HUES64 (cell line): ENCODE measurements around the gene DENND5A.
"Not testable (repeated sequence)": the region's sequence is repeated elsewhere in the genome, so short reads cannot be mapped to it uniquely, and the experiment has no call there.

ENCODE experiments used
- H3K27ac ChIP-seq: 2 replicates; pipeline ENCODE4 v1.7.0; 2013; ENCODE audit warnings: low read depth, low read length, inconsistent platforms
- H3K27me3 ChIP-seq: 2 replicates; pipeline ENCODE4 v1.6.1; 2013; ENCODE audit warnings: mild to moderate bottlenecking, low read length; ENCODE audit not compliant: insufficient read depth
- H3K36me3 ChIP-seq: 2 replicates; pipeline ENCODE4 v1.6.1; 2013; ENCODE audit warnings: mild to moderate bottlenecking, low read length; ENCODE audit not compliant: insufficient read depth
- H3K4me1 ChIP-seq: 2 replicates; pipeline ENCODE4 v1.6.1; 2013; ENCODE audit warnings: mild to moderate bottlenecking, low read length, moderate library complexity; ENCODE audit not compliant: insufficient read depth
- H3K4me3 ChIP-seq: 2 replicates; pipeline ENCODE4 v1.5.1; 2013; ENCODE audit warnings: mild to moderate bottlenecking, low read length, moderate library complexity
- H3K9ac ChIP-seq: 2 replicates; pipeline ENCODE4 v1.6.1; 2013; ENCODE audit warnings: mild to moderate bottlenecking, low read depth, low read length
- H3K9me3 ChIP-seq: 2 replicates; pipeline ENCODE4 v1.6.1; 2013; ENCODE audit warnings: low read depth, low read length; ENCODE audit not compliant: insufficient read depth
- WGBS: fragments of 150-250, 120-280 bp; methylation state at CpG from one replicate; pipeline ENCODE4 v1.1.7; 2013; ENCODE audit warnings: missing lambda C conversion rate; 5-methylcytosine and 5-hydroxymethylcytosine counted together

DENND5A gene

DNA sequence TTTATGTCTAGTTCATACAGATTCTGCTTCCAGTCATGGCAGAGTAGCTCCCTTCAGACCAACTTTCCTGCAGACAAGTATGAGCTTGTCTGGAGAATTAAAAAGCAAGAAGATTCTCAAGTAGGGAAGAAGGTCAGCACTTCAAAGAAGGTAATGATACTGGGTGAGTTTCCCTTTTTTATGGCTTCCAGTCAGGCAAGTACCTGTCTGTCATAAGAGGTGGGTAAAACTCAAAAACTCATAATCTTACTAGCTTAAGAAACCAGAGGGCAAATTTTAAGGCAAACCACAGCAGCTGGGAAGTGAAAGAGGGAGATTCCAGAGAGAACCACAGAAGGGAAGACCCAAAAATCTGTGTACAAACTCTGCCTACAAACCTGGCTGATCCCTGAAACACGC is 54.2 kb downstream of the DENND5A start:
- no peak overlapping the region for H3K4me3 ChIP-seq
- 100% methylated on average over 1 of the region's 1 CpG for whole genome bisulfite sequencing
- H3K27me3 ChIP-seq = no peaks in the 10 kb centered on the region
- no peak overlapping the region for H3K27ac ChIP-seq
- peaks cover 8% of the 10 kb centered on the region for H3K36me3 ChIP-seq
- H3K9me3 ChIP-seq = no peaks in the 10 kb centered on the region
- H3K9ac ChIP-seq = no peak overlapping the region
- peaks cover 15% of the 10 kb centered on the region; the same call in 1 of the 2 replicates for H3K4me1 ChIP-seq

DNA sequence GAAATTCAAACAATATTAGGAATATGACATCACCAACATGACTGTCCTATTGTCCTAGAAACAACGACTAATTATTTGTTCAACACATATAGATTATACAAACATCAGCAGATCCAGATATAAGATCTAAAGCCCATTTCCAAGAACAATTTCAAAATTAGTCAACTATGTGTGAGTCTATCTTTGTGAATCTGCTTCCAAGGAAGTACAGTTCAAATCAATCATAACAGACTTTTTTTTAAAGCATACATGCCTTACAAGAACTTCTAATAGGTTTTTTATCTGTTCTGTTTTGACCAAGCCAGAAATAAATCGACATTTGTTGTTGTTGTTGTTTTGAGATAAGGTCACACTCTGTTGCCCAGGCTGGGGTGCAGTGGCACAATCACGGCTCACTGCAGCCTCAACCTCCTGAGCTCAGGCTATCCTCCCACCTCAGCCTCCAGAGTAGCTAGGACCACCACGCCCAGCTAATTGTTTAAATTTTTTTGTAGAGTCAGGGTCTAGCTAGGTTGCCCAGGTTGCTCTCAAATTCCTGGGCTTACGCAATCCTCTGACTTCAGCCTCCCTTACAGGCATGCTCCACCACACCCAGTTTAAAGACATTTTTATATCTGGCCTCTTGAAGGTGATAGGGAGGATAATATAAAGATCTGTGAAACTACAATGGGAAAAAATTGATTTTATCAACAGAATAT is 54.8 kb downstream of the DENND5A start:
- Histone ChIP-seq H3K4me1 (peaks cover 14% of the 10 kb centered on the region; the same call in 1 of the 2 replicates), H3K36me3 (peaks cover 11% of the 10 kb centered on the region), H3K9me3 (no peaks in the 10 kb centered on the region), H3K9ac (no peak overlapping the region), H3K27ac (no peak overlapping the region), H3K27me3 (no peaks in the 10 kb centered on the region), H3K4me3 (no peak overlapping the region)
- 92% methylated on average over 5 of the region's 5 CpGs for WGBS

DNA sequence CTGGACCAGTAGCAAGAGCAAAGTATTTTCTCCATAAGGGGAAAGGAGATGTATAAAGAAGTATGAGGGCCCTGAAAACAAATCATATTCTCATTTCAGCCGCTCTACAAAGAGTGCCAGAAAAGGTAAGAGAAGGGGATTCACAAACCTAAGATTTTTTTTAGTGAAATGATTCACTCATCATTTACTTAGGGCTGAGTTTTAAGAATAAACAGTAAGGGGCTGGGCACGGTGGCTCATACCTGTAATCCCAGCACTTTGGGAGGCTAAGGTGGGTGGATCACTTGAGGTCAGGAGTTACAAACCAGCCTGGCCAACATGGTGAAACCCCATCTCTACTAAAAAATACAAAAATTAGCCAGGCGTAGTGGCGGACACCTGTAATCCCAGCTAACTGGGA is 55.5 kb downstream of the DENND5A start:
- not testable (repeated sequence) for H3K27ac ChIP-seq, H3K9ac ChIP-seq, H3K4me1 ChIP-seq, H3K4me3 ChIP-seq, H3K27me3 ChIP-seq, H3K9me3 ChIP-seq
- WGBS = 89% methylated on average over 3 of the region's 4 CpGs
- peaks cover 14% of the 10 kb centered on the region for H3K36me3 ChIP-seq

DNA sequence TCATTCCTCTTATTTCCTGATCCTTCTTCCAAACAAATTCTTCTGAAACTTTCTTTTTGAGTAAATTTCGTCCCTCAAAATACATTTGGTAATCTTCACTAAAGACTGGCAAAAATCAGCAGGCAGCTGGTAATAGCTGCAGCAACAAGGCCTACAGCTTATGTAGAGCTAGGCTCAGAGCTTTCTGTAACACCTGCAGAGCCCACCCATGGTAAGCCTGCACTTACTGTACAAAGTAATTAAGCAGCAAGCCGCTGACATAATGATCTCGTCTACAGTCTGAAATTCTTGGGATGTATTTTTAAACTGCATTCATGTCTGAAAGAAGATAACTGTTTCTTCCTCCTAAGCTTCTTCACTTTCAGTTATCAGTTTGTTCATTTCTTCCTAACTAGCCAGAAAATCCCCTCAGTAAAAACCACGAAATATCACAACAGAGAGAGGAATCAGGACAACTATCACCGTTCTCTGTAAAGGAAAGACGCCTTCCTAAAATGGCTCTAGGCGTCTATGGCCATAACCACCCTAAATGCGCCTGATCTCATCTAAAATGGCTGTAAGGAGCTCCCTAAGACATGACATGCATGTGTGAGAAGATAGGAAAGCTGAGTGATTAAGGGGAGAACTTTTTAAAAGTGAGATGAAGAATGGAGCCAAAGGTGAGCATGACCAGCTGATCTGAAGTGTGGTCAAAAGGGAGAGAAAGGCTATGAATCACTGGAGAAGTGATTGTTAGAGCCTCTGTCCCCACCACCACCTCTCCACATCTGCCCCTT is 56.2 kb downstream of the DENND5A start:
- peaks cover 18% of the 10 kb centered on the region for H3K36me3 ChIP-seq
- no peaks in the 10 kb centered on the region for H3K9me3 ChIP-seq
- no peaks in the 10 kb centered on the region for H3K27me3 ChIP-seq
- WGBS = 91% methylated on average over 8 of the region's 8 CpGs
- no peak overlapping the region for H3K9ac ChIP-seq
- H3K4me1 ChIP-seq = peaks cover 10% of the 10 kb centered on the region; the same call in 1 of the 2 replicates
- no peak overlapping the region for H3K27ac ChIP-seq
- H3K4me3 ChIP-seq = no peak overlapping the region

DNA sequence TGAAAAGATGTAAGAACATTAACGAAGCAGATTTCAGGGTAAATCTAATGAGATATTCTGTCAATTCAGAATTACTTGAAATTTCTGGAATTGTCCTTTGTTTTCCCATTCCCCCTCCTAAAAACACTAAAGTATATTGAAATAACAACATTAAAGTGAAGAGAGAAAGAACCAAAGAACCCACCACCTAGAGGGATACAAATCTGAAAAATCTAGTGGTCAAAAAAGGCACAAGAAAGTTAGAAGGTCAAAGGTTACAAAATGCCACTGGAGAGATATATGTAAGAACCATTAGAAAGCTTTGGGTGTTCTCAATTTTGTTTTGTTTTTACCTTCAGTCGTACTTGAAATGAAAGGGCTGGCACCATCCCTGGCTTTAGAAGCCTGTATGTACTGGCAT is 57.9 kb downstream of the DENND5A start:
- H3K27me3 ChIP-seq = no peaks in the 10 kb centered on the region
- no peak overlapping the region for H3K9ac ChIP-seq
- no peak overlapping the region for H3K27ac ChIP-seq
- 93% methylated on average over 2 of the region's 2 CpGs for WGBS
- H3K9me3 ChIP-seq = no peaks in the 10 kb centered on the region
- H3K4me1 ChIP-seq = peaks cover 10% of the 10 kb centered on the region; the same call in 1 of the 2 replicates
- peaks cover 35% of the 10 kb centered on the region for H3K36me3 ChIP-seq
- no peak overlapping the region for H3K4me3 ChIP-seq

DNA sequence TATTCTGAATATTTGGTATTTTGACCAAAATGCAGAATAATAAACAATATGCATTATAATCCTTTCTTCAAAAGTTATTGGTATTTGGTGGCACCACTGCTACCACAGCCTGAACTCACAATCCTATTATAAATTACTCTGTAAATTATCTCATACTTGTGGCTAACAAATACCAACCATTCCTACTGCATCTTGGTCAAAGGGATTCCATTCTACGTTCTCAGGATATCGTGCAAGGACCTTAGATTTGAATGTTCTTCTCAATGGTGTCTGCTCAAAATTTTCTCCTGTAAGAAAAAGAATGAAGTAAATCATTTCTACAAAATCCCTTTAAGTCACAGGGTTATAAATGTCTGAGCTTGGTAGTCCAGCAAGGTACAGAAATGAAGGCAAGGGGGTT is 58.7 kb downstream of the DENND5A start:
- Histone ChIP-seq H3K36me3 (peaks cover 42% of the 10 kb centered on the region), H3K27ac (no peak overlapping the region), H3K4me3 (no peak overlapping the region), H3K4me1 (peaks cover 10% of the 10 kb centered on the region; the same call in 1 of the 2 replicates), H3K27me3 (no peaks in the 10 kb centered on the region), H3K9me3 (no peaks in the 10 kb centered on the region), H3K9ac (no peak overlapping the region)
- WGBS = 93% methylated on average over 2 of the region's 2 CpGs

DNA sequence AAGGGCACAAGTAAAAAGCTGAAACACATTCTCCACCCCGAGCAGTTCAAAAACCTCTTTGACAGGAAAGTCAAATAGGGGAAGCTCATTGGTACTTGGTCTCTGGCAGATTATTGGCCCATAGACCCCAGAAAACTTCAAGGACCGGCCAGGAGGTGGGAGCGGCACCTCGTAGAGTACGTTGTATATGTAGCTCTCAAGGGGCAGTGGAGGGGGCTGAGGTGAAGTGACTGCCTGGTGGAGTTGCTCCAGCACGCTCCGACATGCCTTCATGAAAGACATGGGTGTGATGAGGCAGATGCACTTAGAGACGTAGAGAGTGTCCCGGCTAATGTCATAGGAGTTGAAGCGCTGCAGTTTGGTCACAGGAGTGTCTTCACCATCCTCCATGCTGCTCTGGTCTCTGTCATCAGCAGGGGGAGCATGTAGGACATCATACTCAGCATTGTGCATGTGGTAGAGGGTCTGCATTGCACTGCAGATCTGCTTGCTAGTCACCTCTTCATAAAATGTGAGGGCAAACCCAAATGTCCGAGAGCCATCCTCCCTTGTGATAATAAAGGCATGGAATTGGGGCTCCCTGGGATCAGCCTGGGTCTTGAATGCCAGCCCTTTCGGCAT is 61.3 kb downstream of the DENND5A start:
- H3K27me3 ChIP-seq = no peaks in the 10 kb centered on the region
- WGBS = 93% methylated on average over 12 of the region's 12 CpGs

DNA sequence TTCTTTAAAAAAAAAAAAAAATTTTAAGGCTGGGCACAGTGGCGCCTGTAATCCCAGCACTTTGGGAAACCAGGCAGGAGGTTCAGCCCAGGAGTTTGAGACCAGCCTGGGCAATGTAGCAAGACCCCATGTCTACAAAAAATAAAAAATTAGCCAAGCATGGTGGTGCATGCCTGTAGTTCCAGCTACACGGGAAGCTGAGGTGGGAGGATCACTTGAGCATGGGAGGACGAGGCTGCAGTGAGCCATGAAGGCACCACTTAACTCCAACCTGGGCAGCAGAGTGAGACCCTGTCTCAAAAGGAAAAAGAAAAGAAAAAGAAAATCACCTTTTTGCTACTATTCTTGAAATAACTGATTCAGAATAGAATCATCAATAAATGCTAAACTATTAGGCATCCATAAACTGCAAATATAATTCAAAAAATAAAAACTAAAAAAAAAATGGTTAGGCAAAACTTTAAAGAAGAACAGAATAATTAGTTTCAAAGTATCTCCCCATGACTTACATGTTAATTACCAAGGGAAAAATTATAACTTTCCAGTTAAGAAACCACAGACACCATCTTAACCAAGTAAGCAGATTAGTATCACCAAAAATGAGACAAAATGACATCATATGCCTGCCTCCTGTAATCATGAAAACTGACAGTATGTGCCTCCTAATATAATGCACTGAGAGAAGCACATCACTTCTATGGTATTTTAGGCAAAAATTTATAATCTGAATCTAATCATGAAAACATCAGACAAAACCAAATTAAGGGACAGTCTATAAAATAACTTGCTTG is 63.6 kb downstream of the DENND5A start:
- whole genome bisulfite sequencing = 97% methylated on average over 3 of the region's 3 CpGs
- Histone ChIP-seq H3K9me3 (no peaks in the 10 kb centered on the region), H3K27me3 (no peaks in the 10 kb centered on the region), H3K4me3 (no peak overlapping the region), H3K4me1 (peaks cover 8% of the 10 kb centered on the region; the same call in 1 of the 2 replicates), H3K36me3 (peaks cover 49% of the 10 kb centered on the region), H3K27ac (no peak overlapping the region), H3K9ac (no peak overlapping the region)

More for the DNA sequence above, 61.3 kb downstream of the DENND5A start:
- Histone ChIP-seq H3K27ac (no peak overlapping the region), H3K4me1 (peaks cover 10% of the 10 kb centered on the region), H3K9me3 (no peaks in the 10 kb centered on the region), H3K4me3 (no peak overlapping the region), H3K9ac (no peak overlapping the region), H3K36me3 (peaks cover 50% of the 10 kb centered on the region)

DNA sequence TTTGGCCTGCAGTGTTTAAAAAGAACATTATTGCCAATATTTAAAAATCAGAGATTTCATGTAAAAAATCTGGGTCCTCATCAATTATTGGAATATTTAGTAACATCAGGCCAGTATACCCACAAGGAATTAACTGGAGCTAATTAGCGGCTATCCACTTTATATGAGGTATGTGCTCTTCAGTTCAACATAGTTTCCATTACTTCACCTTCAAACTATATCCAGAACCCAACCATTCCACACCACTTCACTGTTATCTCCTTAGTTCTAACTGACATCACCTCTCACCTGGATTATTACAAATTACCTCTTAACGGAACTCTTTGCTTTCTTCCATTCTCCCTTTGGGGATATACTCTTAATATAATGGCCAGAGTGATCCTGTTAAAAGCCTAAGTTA is 64.7 kb downstream of the DENND5A start:
- peaks cover 8% of the 10 kb centered on the region; the same call in 1 of the 2 replicates for H3K4me1 ChIP-seq
- no peaks in the 10 kb centered on the region for H3K9me3 ChIP-seq
- peaks cover 44% of the 10 kb centered on the region for H3K36me3 ChIP-seq
- 91% methylated on average over 2 of the region's 2 CpGs for WGBS
- no peaks in the 10 kb centered on the region for H3K27me3 ChIP-seq
- no peak overlapping the region for H3K4me3 ChIP-seq
- H3K9ac ChIP-seq = no peak overlapping the region
- no peak overlapping the region for H3K27ac ChIP-seq

DNA sequence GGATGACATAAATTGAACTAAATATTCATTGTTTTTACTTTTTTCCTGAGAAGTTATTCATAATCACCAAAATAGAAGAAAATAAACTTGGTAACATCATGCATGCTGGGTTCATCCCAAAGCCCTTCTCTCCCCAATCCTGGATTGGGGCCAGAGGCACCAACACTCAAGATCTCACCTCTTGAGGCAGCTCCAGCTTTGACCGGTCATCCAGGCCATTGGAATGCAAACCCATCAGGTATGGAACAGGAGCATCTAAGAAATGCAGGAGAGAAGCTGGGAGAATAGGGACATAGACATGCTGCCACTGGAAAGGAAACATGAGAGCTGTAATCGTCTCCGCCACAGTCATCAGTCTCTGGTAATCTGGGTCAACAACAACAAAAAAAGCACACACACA is 71.8 kb downstream of the DENND5A start:
- Histone ChIP-seq H3K4me3 (no peak overlapping the region), H3K27me3 (no peaks in the 10 kb centered on the region), H3K9me3 (peaks cover 25% of the 10 kb centered on the region), H3K36me3 (peaks cover 58% of the 10 kb centered on the region), H3K27ac (no peak overlapping the region), H3K9ac (no peak overlapping the region), H3K4me1 (no peaks in the 10 kb centered on the region)
- WGBS = 96% methylated on average over 3 of the region's 3 CpGs
